GM12892 (cell line): Measurements from ENCODE around the gene LENG1.

Experiments used
- DNase-seq: peaks from one replicate; pipeline ENCODE4 v3.0.0; 2011; ENCODE audit not compliant: insufficient read length
- FAIRE-seq: peaks from 2 replicates; lab custom pipeline; 2011; peaks lifted over from hg19 to GRCh38; lab: Jason Lieb, UNC
- POLR2A ChIP-seq: IDR thresholded peaks from 2 replicates; pipeline ENCODE4 v1.6.1; 2011; ENCODE audit warnings: low read depth, low read length, control low read depth
- POLR2AphosphoS5 ChIP-seq: IDR thresholded peaks from 2 replicates; pipeline ENCODE4 v1.6.1; 2011; ENCODE audit warnings: low read depth, low read length, control low read depth
- TAF1 ChIP-seq: IDR thresholded peaks from 2 replicates; pipeline ENCODE4 v1.6.1; 2011; ENCODE audit warnings: low read depth, mild to moderate bottlenecking, control low read depth, low read length, borderline replicate concordance

LENG1 gene

DNA sequence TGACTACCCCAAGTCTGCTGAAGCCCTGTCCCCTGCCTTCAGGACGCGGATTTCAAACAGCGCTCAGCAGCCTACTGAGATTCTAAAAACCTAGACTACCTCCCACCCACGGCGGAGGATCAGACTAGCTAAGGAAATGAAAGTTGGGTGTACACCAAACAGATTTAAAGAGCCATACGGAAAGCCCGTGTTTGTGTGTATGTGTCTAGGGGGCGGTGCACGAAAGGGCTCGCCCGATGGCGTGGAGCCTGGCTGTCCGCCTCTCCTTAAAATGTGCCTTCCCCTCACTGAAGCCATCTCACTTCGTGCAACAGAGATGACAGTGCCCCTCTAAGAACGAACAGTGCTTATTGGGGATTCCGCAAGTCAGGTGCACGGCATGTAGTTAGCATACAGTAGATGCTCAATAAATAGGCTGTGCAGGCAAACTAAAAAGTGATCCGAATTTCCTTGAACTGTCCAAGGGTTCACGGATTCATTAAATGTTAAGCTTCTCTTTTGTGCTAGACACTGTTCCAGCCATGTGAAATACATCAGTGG lies 639 bp downstream of the LENG1 start:
- DNase-seq (peak; percentile 49), FAIRE-seq (no peak)
- no peak; the same call in 1 of the 2 replicates for TF ChIP-seq POLR2AphosphoS5

DNA sequence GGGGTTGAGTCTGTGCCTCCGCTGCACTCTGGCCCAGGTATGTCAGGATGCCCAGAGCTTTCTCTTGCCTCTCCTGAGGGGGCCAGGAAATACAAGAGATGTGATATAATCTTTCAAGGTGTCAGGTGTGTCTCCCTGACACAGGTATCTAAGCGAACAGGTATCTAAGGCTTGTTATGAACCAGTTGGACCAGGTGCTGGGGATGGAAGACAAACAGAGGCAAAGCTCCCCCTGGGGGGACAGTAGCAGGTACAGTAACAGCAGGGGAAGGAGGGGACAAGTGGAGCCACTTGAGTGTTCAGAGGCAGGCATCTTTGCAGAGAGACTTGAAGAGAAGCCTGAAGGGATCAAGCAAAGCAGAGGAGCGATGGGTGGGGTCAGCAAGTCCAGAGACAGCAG lies 2.6 kb downstream of the LENG1 start:
- FAIRE-seq (no peak), DNase-seq (no peak)
- TF ChIP-seq TAF1 (no peak), POLR2AphosphoS5 (no peak), POLR2A (no peak)

DNA sequence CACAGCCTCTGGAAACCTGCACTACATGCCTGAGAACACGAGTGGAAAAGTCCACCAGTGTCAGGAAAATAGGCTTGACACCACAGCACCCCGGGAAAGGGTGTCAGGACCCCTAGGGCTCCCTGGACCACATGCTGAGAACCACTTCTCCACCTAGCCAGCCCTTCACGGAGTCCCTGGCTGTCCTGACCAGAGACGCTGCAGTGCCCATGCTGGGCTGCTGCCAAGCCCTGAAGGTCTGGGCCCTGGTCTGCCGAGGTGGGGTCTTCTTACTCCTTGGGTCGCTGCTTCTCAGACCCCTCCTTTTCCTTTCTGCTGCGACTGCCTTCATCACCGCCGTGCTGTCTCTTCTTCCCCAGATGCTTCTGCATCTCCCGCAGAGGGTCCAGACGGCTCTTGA lies 3.0 kb downstream of the LENG1 start:
- DNase-seq (no peak), FAIRE-seq (no peak)

DNA sequence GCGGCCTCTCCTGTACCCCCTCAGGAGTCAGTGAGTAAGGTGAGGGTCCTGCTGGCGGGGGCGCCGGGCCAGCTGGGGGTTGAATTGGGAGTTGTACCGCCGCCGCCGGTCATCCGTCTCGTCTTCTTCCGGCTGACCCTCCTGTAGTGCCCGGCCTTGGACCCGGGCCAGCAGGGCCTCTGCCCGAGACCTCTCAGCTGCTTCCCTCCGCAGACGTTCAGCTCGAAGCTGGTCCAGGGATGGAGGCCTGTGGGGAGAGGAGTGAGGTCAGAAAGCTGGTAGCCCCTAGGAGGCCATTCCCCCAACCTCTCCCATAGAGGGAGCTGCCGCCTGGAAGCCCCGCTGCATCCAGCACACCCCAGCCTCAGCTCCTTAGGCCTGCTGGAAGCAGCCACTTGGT lies 3.8 kb downstream of the LENG1 start:
- TF ChIP-seq POLR2AphosphoS5: no peak
- no peak for TF ChIP-seq POLR2A
- DNase-seq: no peak
- no peak for FAIRE-seq

More for the DNA sequence above, 3.0 kb downstream of the LENG1 start:
- TF ChIP-seq POLR2A: no peak
- no peak for TF ChIP-seq POLR2AphosphoS5
- no peak for TF ChIP-seq TAF1

DNA sequence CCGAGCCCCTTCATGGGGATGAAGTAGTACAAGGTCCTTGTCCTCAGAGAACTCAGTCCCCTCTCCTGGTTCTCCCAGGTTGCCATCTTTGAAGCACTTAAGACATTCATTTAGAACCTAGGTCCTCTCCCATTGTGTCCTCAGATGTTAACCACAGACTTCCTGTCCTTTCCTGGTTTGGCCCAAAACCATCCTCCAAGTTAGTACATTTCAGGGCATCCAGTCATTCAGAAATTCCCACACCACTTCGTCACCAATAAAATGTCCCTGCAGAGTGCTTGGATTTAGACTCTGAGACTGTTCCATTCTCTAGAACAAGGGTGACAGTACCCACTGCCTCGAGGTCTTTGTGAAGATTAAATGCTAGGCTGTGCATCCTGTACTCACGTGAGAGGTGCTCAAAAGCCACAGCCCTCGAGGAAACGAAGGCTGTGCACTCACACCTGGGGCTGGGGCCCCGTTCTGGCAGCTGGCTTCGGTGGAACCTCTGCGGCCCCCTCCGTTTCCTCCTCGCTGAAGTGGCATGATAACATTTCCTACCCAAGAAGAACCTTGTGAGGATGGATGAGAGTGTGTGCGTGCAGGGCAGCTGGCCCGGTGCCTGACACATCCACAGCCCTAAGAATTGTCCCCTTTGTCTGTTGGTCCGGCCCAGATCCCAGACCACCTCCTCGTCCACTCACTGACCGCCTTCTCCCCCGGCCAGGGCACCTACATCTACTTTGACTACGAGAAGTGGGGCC lies 4.7 kb downstream of the LENG1 start:
- DNase-seq (no peak), FAIRE-seq (no peak)
- no peak for TF ChIP-seq TAF1
- no peak; the same call in 1 of the 2 replicates for TF ChIP-seq POLR2A
- no peak for TF ChIP-seq POLR2AphosphoS5

DNA sequence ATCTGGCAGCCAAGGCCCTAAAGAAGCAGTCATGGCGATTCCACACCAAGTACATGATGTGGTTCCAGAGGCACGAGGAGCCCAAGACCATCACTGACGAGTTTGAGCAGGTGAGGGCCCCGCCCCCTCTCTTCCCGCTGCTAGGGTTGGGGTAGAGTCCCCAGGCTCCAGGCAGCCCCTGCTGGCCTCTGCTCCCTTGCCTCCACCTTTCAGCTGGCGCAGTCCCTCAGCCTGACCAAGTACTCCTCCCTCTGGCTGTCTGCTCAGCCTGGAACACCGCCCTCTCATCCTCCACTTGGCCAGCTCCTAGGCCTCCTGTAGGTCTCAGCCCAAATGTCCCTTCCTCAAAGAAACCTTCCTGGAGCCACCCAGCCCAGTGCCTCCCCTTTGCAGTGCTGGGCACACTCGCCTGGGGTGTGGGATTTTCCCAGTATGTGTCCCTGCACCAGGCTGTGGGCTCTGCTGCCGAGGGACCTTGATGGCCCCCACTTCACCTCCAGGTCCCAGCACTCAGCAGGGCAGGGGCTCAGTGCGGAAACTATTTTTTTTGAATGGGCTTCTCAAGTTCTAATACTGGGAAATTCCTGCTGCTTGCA lies 5.7 kb downstream of the LENG1 start:
- FAIRE-seq: no peak
- DNase-seq: no peak
- TF ChIP-seq POLR2AphosphoS5 (peak; percentile 23; the same call in 1 of the 2 replicates), POLR2A (peak; percentile 43; the same call in 1 of the 2 replicates), TAF1 (no peak)

DNA sequence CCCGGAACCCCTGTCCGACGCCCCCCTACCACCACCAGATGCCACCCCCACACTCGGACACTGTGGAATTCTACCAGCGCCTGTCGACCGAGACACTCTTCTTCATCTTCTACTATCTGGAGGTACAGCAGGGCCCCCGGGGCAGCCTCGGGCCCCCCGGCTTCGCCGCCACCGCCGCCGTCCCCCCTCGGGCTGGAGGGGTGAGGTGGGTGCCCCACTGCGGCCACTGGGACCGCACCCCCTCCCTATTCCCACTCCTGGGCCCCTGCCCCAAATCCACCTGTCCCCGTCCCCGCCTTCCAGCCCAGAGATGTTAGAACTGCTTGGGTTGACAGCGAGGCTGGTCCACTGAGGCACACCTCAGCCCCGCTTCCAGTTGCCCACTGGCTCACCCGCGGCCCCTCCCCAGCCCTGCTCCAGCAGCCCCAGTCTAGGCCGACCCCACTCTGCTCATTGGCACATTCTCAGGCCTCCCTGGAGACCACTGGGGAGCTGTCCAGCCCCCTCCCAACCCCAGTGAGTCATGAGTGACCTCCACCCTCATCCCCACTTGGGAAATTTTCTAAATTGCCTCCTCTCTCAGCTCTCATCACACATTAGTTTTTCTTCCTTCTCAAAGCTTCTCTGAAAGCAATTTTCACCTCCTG lies 6.5 kb downstream of the LENG1 start:
- no peak for TF ChIP-seq POLR2AphosphoS5
- no peak for TF ChIP-seq TAF1
- DNase-seq (no peak), FAIRE-seq (no peak)

DNA sequence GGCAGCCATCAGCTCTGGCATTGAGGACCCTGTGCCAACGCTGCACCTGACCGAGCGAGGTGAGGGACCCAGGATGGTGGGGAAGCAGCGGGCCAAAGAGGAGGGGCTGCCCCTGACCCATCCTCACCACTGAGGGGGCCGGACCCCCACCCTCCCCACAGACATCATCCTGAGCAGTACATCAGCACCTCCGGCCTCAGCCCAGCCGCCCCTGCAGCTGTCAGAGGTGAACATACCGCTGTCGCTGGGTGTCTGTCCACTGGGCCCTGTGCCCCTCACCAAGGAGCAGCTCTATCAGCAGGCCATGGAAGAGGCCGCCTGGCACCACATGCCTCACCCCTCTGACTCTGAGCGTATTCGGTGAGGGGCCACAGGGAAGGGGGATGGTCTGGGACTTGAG lies 7.3 kb downstream of the LENG1 start:
- FAIRE-seq (no peak), DNase-seq (no peak)
- TF ChIP-seq POLR2AphosphoS5: 0 out of 2 replicates have a peak, but pooled peaks have one; percentile 36
- no peak for TF ChIP-seq TAF1

DNA sequence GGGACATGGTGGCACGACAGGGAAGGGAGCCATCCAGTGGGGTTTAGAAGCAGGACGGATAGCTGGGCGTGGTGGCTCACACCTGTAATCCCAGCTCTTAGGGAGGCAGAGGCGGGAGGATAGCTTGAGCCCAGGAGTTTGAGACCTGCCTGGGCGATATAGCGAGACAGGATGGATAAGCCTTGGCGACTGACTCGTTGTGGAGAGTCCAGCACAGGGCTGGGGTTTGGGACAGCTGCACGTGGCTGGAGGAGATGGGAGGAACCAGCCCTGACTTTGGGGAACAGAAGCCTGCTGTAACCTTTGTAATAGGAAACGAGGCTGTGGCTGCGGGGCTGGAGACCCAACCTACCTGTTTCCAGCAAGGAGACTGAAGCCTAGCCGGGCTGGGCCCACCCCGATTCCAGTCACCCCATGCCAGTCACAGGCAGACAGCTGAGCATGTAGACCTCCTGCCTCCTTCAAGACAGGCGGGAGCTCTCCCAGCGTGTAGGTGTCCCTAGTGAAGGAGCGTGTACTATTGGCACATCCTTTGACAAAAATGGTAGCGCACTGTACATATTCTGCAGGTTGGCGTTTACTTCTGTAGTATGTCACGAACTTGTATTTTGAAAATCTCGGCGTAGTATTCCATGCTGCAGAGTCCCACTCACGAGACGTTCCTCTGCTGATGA lies 8.0 kb downstream of the LENG1 start:
- FAIRE-seq (no peak), DNase-seq (no peak)
- TF ChIP-seq POLR2AphosphoS5: no peak

DNA sequence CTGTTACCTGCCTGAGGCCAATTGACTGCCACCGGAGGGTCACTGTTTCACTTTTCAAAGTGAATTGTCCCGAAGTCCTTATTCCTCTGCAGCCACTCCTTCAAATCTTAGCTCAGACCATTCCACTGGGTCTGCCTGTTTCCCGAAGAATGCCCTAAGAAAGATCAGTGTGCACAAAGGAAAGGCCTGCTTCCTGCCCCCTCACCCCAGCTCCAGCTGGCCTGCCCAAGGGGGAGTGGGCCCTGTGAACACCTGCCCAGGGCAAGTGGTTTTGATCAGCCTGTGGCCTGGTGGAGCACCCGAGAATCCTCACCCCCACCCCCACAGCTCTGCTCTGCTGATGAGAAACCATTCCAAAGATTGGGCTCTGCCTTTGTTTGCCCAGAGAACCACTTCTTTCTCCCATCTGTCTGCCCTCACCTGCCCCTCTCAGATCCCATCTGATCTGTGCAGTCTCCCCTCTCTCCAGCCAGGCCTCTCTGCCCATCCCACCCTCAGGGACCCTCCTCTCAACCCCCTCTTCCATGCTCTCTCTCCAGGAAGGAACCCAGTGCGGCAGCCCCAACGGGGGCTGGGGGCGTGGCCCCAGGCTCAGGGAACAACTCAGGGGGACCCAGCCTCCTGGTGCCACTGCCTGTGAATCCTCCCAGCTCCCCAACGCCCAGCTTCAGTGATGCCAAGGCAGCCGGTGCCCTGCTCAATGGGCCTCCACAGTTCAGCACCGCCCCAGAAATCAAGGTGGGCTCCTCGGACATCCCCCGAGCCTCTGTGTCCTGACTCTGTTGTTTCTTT lies 10.3 kb downstream of the LENG1 start:
- DNase-seq: no peak
- TF ChIP-seq POLR2A: no peak
- TF ChIP-seq POLR2AphosphoS5: no peak
- no peak for FAIRE-seq

DNA sequence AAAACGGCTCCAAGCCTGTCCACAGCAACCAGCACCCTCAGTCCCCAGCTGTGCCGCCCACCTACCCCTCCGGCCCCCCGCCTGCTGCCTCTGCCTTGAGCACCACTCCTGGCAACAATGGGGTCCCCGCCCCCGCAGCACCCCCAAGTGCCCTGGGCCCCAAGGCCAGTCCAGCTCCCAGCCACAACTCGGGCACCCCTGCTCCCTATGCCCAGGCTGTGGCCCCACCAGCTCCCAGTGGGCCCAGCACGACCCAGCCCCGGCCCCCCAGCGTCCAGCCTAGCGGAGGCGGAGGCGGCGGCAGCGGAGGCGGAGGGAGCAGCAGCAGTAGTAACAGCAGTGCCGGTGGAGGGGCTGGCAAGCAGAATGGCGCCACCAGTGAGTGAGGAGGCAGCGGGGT lies 11.4 kb downstream of the LENG1 start:
- FAIRE-seq: no peak
- no peak for DNase-seq
- TF ChIP-seq TAF1 (no peak), POLR2AphosphoS5 (no peak), POLR2A (no peak)

DNA sequence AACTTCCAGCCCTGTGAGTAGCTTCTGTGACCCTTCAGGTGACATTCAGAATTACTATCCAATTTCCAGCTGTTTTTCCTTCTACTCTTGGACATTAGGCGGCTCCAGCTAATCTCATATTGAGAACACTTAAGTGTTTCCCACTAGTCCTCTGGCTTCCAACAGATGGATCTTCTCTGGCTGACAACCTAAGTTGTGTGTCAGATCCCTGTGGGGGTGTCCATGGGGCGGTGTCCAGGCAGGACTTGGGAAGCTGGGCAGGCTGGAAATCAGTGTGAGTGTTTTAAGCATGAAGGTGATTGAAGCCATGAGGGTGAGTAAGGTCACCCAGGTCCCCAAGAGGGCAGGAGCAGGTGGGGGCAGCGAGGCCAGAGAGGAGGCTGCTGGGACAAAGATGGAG lies 11.8 kb downstream of the LENG1 start:
- TF ChIP-seq POLR2A (no peak), TAF1 (no peak), POLR2AphosphoS5 (no peak)
- FAIRE-seq: no peak
- no peak for DNase-seq
